Lower lobe of right lung (tissue), 2 donors: Measurements from ENCODE around the gene KLHL22. TPM values are rescaled to one million over a fixed set of nuclear protein-coding genes. Genes with fewer than 3 reads are reported as not detected.

ENCODE experiments used
- ATAC-seq, 2 donors: fragments of 200-7000 bp; cut with Tn5 transposase; one replicate each; pipeline ENCODE4 v1.9.1; 2020 to 2022; ENCODE audit warnings: mild to moderate bottlenecking in 2 of 2, moderate library complexity in 2 of 2
- DNase-seq: peaks from one replicate; pipeline ENCODE4 v3.0.0-alpha.2; 2020
- H3K27ac ChIP-seq: fragments of 200-600 bp; one replicate; pipeline ENCODE4 v1.8.0; 2022
- H3K27me3 ChIP-seq: fragments of 200-600 bp; one replicate; pipeline ENCODE4 v1.8.0; 2022; ENCODE audit warnings: low read depth
- H3K36me3 ChIP-seq: fragments of 200-600 bp; one replicate; pipeline ENCODE4 v1.8.0; 2022; ENCODE audit warnings: mild to moderate bottlenecking
- H3K4me1 ChIP-seq: fragments of 200-600 bp; one replicate; pipeline ENCODE4 v1.8.0; 2022
- H3K4me3 ChIP-seq: fragments of 200-600 bp; one replicate; pipeline ENCODE4 v1.8.0; 2022; ENCODE audit warnings: mild to moderate bottlenecking
- H3K9me3 ChIP-seq: fragments of 200-600 bp; one replicate; pipeline ENCODE4 v1.8.0; 2022
- CTCF ChIP-seq: fragments of 200-600 bp; IDR thresholded peaks from one replicate; pipeline ENCODE4 v1.8.0; 2022; ENCODE audit warnings: antibody characterized with exemption, mild to moderate bottlenecking
- intact Hi-C: fragments of 100-400 bp; cut with DNase I; formaldehyde crosslinking; loops from one replicate; pipeline ENCODE4 v1.11.0; 2022
- total RNA-seq: library from RNA; stranded (reverse); fragmentation: NEBNext Ultra II Directional; extraction: Animal tissue kit (Norgen Biotek cat#: 25700); gene quantifications from one replicate; pipeline ENCODE4 v1.2.1, GENCODE V29; 2021
- donor health status: DM: no; HTN: yes; CAD: no; lungs with severe emphysema.

Gene KLHL22
- total RNA-seq, 1 donor from 2014 or later, result 24.0 TPM

- Histone ChIP-seq H3K27ac (no peak overlapping the region), H3K36me3 (peaks cover 56% of the 10 kb centered on the region), H3K4me3 (no peak overlapping the region), H3K27me3 (no peaks in the 10 kb centered on the region), H3K4me1 (no peaks in the 10 kb centered on the region), H3K9me3 (no peaks in the 10 kb centered on the region)
- ATAC-seq (no peak), DNase-seq (peak; percentile 17)
- intact Hi-C loops, result no loop called here
- no peak for TF ChIP-seq CTCF
Observed at GRCh38 chr22:20446383-20446970, 49.1 kb downstream of the KLHL22 start.

GRCh38 chr22:20444325-20444724 is 51.3 kb downstream of the KLHL22 start:
- Histone ChIP-seq H3K4me3 (no peak overlapping the region), H3K27ac (no peak overlapping the region), H3K9me3 (no peaks in the 10 kb centered on the region), H3K36me3 (peaks cover 48% of the 10 kb centered on the region), H3K4me1 (peaks cover 2% of the 10 kb centered on the region), H3K27me3 (no peaks in the 10 kb centered on the region)
- ATAC-seq (no peak), DNase-seq (peak; percentile 11)
- no peak for TF ChIP-seq CTCF
- intact Hi-C loops, result no loop called here

- intact Hi-C loops, result no loop called here
- Histone ChIP-seq H3K4me1 (peaks cover 16% of the 10 kb centered on the region), H3K27me3 (peaks cover 5% of the 10 kb centered on the region), H3K36me3 (peaks cover 48% of the 10 kb centered on the region), H3K27ac (no peak overlapping the region), H3K4me3 (no peak overlapping the region), H3K9me3 (no peaks in the 10 kb centered on the region)
- no peak for TF ChIP-seq CTCF
- DNase-seq (peak; percentile 24), ATAC-seq (no peak)
Observed at GRCh38 chr22:20442485-20443284, 52.9 kb downstream of the KLHL22 start.

GRCh38 chr22:20441631-20442484 is 53.7 kb downstream of the KLHL22 start:
- no peak overlapping the region for H3K27ac ChIP-seq

More at GRCh38 chr22:20441631-20442484, 53.7 kb downstream of the KLHL22 start:
- intact Hi-C loops, result no loop called here
- Histone ChIP-seq H3K4me3 (no peak overlapping the region), H3K36me3 (peaks cover 48% of the 10 kb centered on the region), H3K27me3 (peaks cover 5% of the 10 kb centered on the region), H3K4me1 (peaks cover 21% of the 10 kb centered on the region), H3K9me3 (no peaks in the 10 kb centered on the region)
- DNase-seq (peak; percentile 30), ATAC-seq (no peak)
- TF ChIP-seq CTCF, result no peak
